GM03348 (cell line): ENCODE measurements around the gene F2.
"Not testable (repeated sequence)": the region's sequence is repeated elsewhere in the genome, so short reads cannot be mapped to it uniquely, and the experiment has no call there.

Experiments
- DNase-seq: peaks from one replicate; pipeline ENCODE4 v3.0.0; 2012; ENCODE audit warnings: low spot score

The F2 gene

GRCh38 chr11:46686886-46687795 lies 31.9 kb upstream of the F2 start:
- DNase-seq: peak; percentile 71

- no peak for DNase-seq
These were observed 28.3 kb upstream of the F2 start for GRCh38 chr11:46690702-46691101.

- DNase-seq: no peak
These were observed 26.6 kb upstream of the F2 start for GRCh38 chr11:46692450-46692849.

GRCh38 chr11:46693597-46694012 lies 25.4 kb upstream of the F2 start:
- no peak for DNase-seq

- DNase-seq: no peak
These were observed 24.9 kb upstream of the F2 start for GRCh38 chr11:46694072-46694471.

GRCh38 chr11:46694607-46695006 lies 24.4 kb upstream of the F2 start:
- DNase-seq: no peak

GRCh38 chr11:46695345-46696211 lies 23.4 kb upstream of the F2 start:
- no peak for DNase-seq

GRCh38 chr11:46696212-46696558 lies 22.8 kb upstream of the F2 start:
- DNase-seq: no peak

- DNase-seq: no peak
These were observed 21.7 kb upstream of the F2 start for GRCh38 chr11:46697303-46697702.

GRCh38 chr11:46697723-46698122 lies 21.3 kb upstream of the F2 start:
- no peak for DNase-seq

- DNase-seq: no peak
These were observed 20.4 kb upstream of the F2 start for GRCh38 chr11:46698597-46698996.

GRCh38 chr11:46700241-46701077 lies 18.6 kb upstream of the F2 start, which contains the start of the genes ARHGAP1 and ZNF408:
ARHGAP1 (minus strand) TSS chr11:46700619; CDS start chr11:46696107, 4,512 bp downstream.
ZNF408 (plus strand) TSS chr11:46701031; CDS start chr11:46701048, 17 bp downstream.
- DNase-seq: peak; percentile 97

- no peak for DNase-seq
These were observed 17.8 kb upstream of the F2 start for GRCh38 chr11:46701078-46701654.

- no peak for DNase-seq
These were observed 13.8 kb upstream of the F2 start for GRCh38 chr11:46705070-46705688.

GRCh38 chr11:46706886-46707285 lies 12.1 kb upstream of the F2 start:
- DNase-seq: no peak

GRCh38 chr11:46709351-46709750 lies 9.7 kb upstream of the F2 start:
- not testable (repeated sequence) for DNase-seq

- DNase-seq: peak; percentile 90
These were observed 8.2 kb upstream of the F2 start for GRCh38 chr11:46710821-46711269.

GRCh38 chr11:46711303-46711702 lies 7.7 kb upstream of the F2 start:
- DNase-seq: peak; percentile 32

- DNase-seq: no peak
These were observed 6.0 kb upstream of the F2 start for GRCh38 chr11:46712874-46713576.

GRCh38 chr11:46717825-46718154 lies 1.2 kb upstream of the F2 start:
- DNase-seq: not testable (repeated sequence)
